HEK293T (cell line): ENCODE results near the gene CALM1.

ENCODE experiments used
- BHLHE40 ChIP-seq: fragments of 450-650 bp; IDR thresholded peaks from 2 replicates; pipeline ENCODE4 v1.6.1; 2016; ENCODE audit warnings: mild to moderate bottlenecking, moderate library complexity, borderline replicate concordance
- ELF4 ChIP-seq: fragments of 450-650 bp; IDR thresholded peaks from 2 replicates; pipeline ENCODE4 v1.6.1; 2017; ENCODE audit warnings: antibody characterized with exemption
- FOXA1 ChIP-seq: fragments of 450-650 bp; IDR thresholded peaks from 2 replicates; pipeline ENCODE4 v1.6.1; 2016; ENCODE audit warnings: mild to moderate bottlenecking
- FOXK2 ChIP-seq: fragments of 450-650 bp; IDR thresholded peaks from 2 replicates; pipeline ENCODE4 v1.6.1; 2016; ENCODE audit warnings: mild to moderate bottlenecking
- FOXM1 ChIP-seq: fragments of 450-650 bp; IDR thresholded peaks from 2 replicates; pipeline ENCODE4 v1.6.1; 2017; ENCODE audit warnings: mild to moderate bottlenecking, borderline replicate concordance
- HDGF ChIP-seq: fragments of 450-650 bp; IDR thresholded peaks from 2 replicates; pipeline ENCODE4 v1.6.1; 2017; ENCODE audit warnings: antibody characterized with exemption, borderline replicate concordance
- L3MBTL2 ChIP-seq: fragments of 450-650 bp; conservative IDR thresholded peaks from 2 replicates; pipeline ENCODE4 v1.6.1; 2016; ENCODE audit warnings: mild to moderate bottlenecking
- LEF1 ChIP-seq: fragments of 450-650 bp; IDR thresholded peaks from 2 replicates; pipeline ENCODE4 v1.6.1; 2017; ENCODE audit warnings: mild to moderate bottlenecking, borderline replicate concordance
- NFRKB ChIP-seq: fragments of 450-650 bp; IDR thresholded peaks from 2 replicates; pipeline ENCODE4 v1.6.1; 2016; ENCODE audit warnings: mild to moderate bottlenecking, moderate library complexity
- PKNOX1 ChIP-seq: fragments of 450-650 bp; IDR thresholded peaks from 2 replicates; pipeline ENCODE4 v1.6.1; 2016
- SP1 ChIP-seq: fragments of 450-650 bp; IDR thresholded peaks from 2 replicates; pipeline ENCODE4 v1.6.1; 2017
- SUZ12 ChIP-seq: fragments of 450-650 bp; IDR thresholded peaks from 2 replicates; pipeline ENCODE4 v1.6.1; 2016; ENCODE audit warnings: mild to moderate bottlenecking
- TARDBP ChIP-seq: fragments of 450-650 bp; IDR thresholded peaks from 2 replicates; pipeline ENCODE4 v1.6.1; 2016
- ZNF384 ChIP-seq: fragments of 450-650 bp; IDR thresholded peaks from 2 replicates; pipeline ENCODE4 v1.6.1; 2016

- no peak for TF ChIP-seq FOXM1
- TF ChIP-seq FOXA1: no peak
- no peak for TF ChIP-seq L3MBTL2
- no peak for TF ChIP-seq SUZ12
- TF ChIP-seq FOXK2: no peak
- TF ChIP-seq BHLHE40: no peak
- TF ChIP-seq NFRKB: no peak
- no peak for TF ChIP-seq SP1
- TF ChIP-seq ELF4: no peak
- TF ChIP-seq HDGF: no peak
- no peak for TF ChIP-seq TARDBP
- TF ChIP-seq PKNOX1: no peak
- no peak for TF ChIP-seq ZNF384
- no peak for TF ChIP-seq LEF1
Observed at GRCh38 chr14:90443161-90444076, 46.6 kb downstream of the CALM1 start.
